A549 (cell line): Measurements from ENCODE around the gene ANKRD11.

Experiments
- BHLHE40 ChIP-seq: IDR thresholded peaks from 2 replicates; pipeline ENCODE4 v1.6.1; 2012; ENCODE audit warnings: low read depth, low read length, inconsistent platforms
- CHD2 ChIP-seq: fragments of 150-350 bp; IDR thresholded peaks from 2 replicates; pipeline ENCODE4 v1.6.1; 2014; ENCODE audit warnings: low read length; ENCODE audit not compliant: partially characterized antibody
- CHD4 ChIP-seq: fragments of 200-600 bp; sonication (generic); IDR thresholded peaks from 2 replicates; pipeline ENCODE4 v1.6.1; 2016; ENCODE audit warnings: antibody characterized with exemption, mild to moderate bottlenecking, borderline replicate concordance
- CTCF ChIP-seq: fragments of >200 bp; sonication (Bioruptor Twin); formaldehyde crosslinking; IDR thresholded peaks from 3 replicates; pipeline ENCODE4 v1.5.1; 2016
- ELK1 ChIP-seq: fragments of 150-350 bp; IDR thresholded peaks from 2 replicates; pipeline ENCODE4 v1.6.1; 2014; ENCODE audit warnings: low read depth, mild to moderate bottlenecking, low read length
- HOXB13 ChIP-seq: fragments of 250-450 bp; sonication (Bioruptor Pico); IDR thresholded peaks from 2 replicates; pipeline ENCODE4 v1.5.0; 2020; ENCODE audit warnings: low read depth, mild to moderate bottlenecking, moderate library complexity
- MAX ChIP-seq: IDR thresholded peaks from 2 replicates; pipeline ENCODE4 v1.6.1; 2012
- POLR2A ChIP-seq: IDR thresholded peaks from 2 replicates; pipeline ENCODE4 v1.6.1; 2012; ENCODE audit warnings: mild to moderate bottlenecking, low read length
- RAD21 ChIP-seq, 2 experiments: fragments of >200 bp in 1 of 2; sonication (Bioruptor Twin) in 1 of 2; formaldehyde crosslinking in 1 of 2; IDR thresholded peaks in 1 of 2; conservative IDR thresholded peaks in 1 of 2; 2 replicates in 1 of 2; 3 replicates in 1 of 2; pipeline ENCODE4 v1.6.1; 2012 to 2018; ENCODE audit warnings: inconsistent platforms in 1 of 2
- RFX5 ChIP-seq: fragments of 450-650 bp; IDR thresholded peaks from 2 replicates; pipeline ENCODE4 v1.7.1; 2014; ENCODE audit warnings: antibody characterized with exemption, mild to moderate bottlenecking, moderate library complexity
- SREBF2 ChIP-seq: fragments of 450-650 bp; IDR thresholded peaks from 2 replicates; pipeline ENCODE4 v1.6.1; 2014; ENCODE audit warnings: mild to moderate bottlenecking, moderate library complexity
- TFCP2L1 ChIP-seq: fragments of 250-450 bp; sonication (Bioruptor Pico); IDR thresholded peaks from 2 replicates; pipeline ENCODE4 v1.5.0; 2021; ENCODE audit warnings: mild to moderate bottlenecking

- TF ChIP-seq CTCF (no peak), CHD2 (no peak), SREBF2 (no peak), CHD4 (no peak), ELK1 (no peak), HOXB13 (CRISPR knock-in tag) (no peak), POLR2A (no peak), RFX5 (no peak), BHLHE40 (no peak), MAX (no peak), RAD21 (conservative IDR thresholded peaks at IDR 0.05 in 1 of 2, IDR thresholded peaks at IDR 0.05 in 1 of 2) (no peak), TFCP2L1 (no peak)
Measured at GRCh38 chr16:89318430-89318758, 172.0 kb downstream of the ANKRD11 start.
